ENCODE data around the gene ZNF804B.

The ZNF804B gene

DNA sequence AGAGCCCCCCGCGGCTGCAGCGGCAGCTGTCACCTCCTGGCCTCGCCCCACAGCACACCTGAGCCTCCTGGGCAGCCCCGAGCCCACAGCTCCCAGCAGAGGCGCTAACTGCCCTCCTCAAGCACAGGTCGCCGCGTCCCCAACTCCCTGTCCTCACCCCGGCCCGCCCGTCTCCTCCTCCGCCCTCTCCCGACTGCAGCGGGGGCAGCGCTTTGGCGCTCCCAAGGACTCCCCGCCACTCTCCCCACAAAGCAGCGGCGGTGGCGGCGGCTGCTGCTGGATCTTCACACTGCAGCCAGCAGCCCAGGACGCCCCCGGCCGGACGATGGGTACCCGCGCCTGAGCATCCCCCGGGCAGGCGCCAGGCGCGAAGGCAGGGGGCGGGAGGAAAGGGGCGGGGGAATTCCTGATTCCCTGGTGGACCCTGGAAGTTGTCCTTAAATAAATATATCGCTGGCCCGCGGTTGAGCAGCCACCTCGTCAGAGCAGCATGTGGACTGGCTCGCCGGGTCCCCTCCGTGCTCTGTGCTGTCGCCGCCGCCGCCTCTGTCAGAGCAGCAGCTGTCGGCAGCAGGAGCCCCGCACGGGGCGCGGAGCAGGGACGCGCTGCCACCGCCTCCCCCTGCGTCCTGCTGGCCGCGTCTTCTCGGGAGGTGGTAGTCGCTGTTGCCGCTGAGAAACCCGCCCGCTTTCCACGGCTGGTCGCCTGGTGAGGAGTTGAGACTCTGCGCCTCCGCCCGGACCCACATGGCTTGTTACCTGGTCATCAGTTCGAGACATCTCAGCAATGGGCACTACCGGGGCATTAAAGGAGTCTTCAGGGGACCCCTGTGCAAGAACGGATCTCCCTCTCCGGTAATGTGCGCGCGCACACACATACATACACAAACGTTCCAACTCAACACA, at the start of gene ZNF804B:
TSS of gene ZNF804B (plus strand) at position 471 of the 906 bp plus-strand sequence. CDS start at position 748, 277 bp downstream.
- no peak for DNase-seq (ENCODE audit: low read depth)

DNA sequence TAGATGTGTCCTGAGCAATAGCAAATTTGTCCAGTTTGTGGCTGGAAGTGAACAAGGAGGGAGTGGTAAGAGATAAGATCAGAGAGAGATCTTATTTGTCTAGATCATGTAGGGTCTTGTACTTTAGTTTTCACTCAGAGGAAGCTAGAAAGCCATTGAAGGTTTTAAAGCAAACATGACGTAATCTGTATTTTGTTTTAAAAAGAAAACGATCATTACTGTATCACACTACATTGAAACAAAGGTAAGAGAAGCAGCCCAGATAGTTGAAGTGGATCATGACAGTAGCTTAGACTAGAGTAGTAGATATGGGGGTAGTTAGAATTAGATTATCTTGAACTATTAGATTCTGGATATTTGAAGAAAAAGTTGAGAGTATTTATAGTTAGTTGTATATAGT, 23.6 kb upstream of the ZNF804B start:
- DNase-seq (ENCODE audit: low read depth) = no peak

DNA sequence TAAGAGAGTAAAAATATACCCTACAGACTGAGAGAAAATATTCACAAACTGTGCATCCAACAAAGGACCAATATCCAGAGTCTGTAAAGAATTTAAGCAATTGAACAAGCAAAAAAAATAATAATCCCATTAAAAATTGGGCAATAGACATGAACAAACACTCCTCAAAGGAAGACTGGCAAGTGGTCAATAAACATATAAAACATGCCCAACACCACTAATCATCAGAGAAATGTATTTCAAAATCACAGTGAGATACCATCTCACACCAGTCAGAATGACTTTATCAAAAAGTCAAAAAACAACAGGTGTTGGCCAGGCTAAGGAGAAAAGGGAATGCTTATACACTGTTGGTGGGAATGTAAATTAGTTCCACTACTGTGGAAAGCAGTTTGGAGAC, 21.9 kb upstream of the ZNF804B start:
- DNase-seq (ENCODE audit: low read depth) = no peak

DNA sequence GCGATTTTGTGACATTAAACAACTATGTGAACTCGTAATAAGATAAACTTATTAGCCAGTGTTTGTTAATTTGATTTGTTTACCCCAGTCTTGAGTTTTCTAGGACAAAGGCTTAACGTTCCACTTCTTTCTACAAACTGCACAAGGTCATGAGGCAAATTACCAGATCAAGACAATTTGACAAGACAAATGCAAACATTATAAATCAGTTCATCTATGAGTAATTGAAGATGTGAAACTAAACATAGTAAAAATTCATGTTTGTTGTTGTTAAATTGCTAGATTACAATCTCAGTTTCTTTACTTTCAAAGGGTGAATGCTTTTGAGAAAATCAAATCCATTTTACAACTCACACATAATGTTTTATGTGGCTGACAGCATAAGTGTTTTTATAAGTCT, 13.4 kb upstream of the ZNF804B start:
- DNase-seq (ENCODE audit: low read depth) = no peak

DNA sequence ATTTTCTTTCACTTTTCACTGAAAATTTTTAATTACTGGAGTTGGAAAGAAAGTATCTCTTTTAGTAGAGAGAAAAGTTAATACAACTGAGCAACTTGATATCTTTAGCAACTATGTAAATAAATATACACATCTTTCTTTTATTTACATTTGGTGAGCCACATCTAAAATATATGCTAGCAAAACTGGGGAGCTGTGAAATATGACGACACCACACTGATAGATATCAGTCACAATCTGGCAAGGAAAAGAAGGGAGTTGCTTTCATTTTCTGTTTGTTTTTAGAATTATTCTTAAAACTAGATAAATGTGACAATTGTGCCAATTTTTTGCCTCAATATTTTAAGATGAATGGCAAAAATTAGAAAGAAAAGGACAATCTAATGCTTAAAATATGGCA, 2.7 kb upstream of the ZNF804B start:
- DNase-seq (ENCODE audit: low read depth) = no peak

DNA sequence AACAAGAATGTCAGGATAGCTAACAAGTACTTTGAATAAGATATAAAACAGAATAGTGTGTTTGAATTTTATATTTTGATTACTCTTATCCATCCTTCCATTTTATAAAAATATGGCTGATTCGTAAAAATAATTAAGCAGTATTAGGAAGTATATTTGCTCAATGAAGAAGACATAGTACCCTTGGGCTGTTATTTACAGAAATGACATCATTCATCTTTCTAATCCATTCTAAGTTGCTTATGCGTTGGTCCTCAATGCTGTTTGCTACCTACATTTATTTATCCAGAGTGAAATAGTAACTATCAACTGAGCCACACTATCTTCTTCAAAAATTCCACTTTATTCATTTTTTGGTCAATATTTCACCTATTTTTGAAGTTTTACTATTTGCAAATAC, 2.1 kb upstream of the ZNF804B start:
- DNase-seq (ENCODE audit: low read depth) = no peak

DNA sequence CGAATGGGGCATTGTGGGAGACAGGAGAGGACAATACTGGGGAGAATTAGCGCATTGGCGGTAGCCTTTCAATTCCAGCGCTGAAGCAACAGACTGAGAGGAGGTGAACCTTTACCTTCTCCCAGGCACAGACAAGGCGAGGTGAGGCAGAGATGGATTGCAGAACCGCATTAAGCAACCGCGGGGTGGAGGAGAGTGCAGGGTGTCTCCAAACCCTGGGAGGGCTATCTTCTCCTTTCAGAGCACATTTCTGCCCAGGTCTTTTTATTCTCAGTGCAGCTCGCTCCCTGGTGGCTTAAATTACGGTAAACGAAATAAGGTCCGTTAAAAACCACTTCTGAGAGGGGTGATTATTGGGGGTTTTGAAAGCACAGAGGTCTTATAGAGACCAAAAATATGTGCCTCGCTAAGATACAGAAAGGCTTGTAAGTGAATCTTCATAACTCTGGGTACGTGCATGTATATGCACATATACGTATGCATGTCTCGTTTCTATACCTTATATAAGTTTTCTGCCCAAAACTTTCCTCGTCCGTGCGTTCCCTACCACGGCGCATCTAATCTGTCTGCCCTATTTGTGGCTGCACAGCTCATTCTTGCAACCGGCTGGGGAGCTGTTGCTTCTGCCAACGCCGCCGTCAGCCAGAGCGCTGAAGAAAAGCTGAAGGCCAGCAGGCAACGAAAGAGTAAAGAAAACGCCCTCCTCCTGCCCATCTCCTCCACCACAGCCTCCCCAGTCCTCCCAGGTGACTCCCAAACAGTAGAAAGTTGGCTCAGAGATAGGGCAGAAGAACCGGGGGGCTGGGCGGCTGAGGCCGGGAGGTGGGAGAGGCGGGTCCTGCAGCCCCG, 895 bp upstream of the ZNF804B start:
- DNase-seq (ENCODE audit: low read depth) = no peak

DNA sequence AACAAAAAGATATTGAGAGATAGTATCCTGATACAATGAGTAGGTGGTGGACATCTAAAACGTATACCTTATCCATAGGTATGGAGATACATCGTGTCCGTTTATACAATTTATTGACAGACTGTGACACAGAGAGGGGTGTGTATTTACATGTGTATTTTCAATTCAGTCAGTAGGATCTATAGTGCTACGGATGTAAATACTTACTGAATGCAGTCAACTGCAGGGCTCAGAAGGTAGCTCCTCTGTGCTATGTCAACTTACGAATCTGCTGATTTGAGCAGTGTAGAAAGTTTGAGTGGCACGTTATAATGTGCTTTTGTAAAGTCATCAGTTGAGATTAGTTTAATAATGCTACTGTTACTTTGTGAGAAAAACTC, 626 bp downstream of the ZNF804B start:
- no peak for DNase-seq (ENCODE audit: low read depth)

DNA sequence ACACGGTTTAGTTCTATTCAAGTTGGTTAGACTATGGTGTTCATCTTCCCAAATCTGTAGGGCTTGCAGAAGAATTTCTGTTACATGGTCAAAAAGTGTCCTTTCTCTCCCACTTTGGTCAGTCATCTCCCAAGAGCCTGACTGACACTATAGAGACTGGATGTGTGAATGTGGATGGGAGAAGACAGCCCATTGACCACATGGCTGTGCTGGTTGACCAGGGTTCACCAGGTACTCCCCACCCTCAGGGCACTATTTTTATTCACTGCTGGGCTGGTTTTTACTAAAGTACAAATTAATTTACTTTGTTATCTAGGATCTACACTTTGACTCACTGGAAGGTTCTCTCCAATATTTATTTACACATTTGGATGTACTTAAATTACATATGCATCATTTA, 2.3 kb downstream of the ZNF804B start:
- no peak for DNase-seq (ENCODE audit: low read depth)

DNA sequence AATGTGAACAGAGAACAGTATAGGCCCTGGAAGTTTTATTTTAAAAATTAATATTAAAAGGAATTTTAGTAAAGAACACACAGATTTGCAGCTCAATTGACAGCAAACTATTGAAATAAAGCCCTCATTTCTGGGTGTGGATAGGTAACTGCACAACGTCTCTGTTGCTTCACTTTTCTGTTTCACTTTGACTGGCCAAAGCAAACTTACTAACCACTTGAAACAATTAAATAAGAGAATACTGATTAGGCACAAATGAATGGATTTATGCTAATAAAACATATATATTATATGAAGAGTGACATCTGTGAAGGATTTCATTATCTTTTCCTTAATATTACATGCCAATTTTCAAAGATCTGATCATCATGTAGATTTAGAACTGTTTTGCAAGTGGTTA, 11.9 kb downstream of the ZNF804B start:
- no peak for DNase-seq (ENCODE audit: low read depth)

DNA sequence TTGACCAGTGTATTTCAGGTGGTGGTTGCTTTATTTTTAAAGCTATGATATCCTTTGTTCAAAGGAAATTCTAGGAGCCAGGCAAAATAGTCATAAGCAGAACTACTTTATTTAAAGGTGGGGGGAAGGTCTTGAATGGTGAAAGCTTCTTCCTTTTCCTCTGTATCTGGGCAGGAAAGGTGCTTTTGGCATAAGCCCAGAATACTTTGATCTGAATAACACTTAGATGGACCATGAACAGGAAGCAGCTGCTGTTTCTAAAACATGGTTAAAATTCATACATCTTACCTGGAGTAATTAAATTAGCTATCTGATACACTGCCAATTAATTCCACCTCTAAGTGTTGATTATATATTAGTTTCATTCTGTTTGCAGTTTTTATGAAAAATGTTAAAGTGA, 13.3 kb downstream of the ZNF804B start:
- no peak for DNase-seq (ENCODE audit: low read depth)

DNA sequence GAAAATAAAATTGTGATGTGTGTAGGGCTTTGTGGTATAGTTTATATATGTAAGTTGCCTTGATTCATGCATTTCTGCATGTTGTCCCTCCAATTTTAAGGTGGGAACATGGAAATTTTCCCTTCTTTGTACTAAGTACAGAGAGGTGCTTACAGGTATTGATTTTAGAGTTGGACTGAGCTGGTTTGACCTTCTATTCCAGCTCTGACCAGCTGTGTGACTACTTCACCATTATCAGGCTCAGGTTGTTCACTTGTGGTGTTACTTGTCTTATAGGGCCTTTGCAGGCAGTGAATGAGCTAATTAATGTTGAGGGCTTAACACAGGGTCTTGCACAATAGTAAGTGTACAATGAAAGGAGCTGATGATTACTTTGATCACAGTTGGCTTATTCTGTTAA, 16.3 kb downstream of the ZNF804B start:
- no peak for DNase-seq (ENCODE audit: low read depth)

DNA sequence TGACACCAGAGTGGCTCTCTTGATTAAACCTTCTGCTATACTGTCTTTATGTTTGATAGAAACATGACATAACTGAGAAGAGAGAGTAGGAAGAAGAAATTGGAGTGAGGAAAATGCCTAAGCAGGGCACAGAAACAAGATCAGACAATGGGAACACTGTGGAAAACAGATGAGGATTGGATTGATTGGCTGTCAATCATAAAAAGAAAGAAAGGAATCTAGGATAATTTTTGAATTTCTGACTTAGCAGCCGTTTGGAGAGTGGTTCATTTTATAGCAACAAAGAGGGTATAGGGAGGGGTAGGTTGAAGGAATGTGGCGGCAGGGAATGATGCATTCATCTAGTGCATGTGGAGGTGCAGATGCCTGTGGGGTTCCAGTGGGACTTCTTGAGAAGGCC, 28.3 kb downstream of the ZNF804B start:
- no peak for DNase-seq (ENCODE audit: low read depth)

DNA sequence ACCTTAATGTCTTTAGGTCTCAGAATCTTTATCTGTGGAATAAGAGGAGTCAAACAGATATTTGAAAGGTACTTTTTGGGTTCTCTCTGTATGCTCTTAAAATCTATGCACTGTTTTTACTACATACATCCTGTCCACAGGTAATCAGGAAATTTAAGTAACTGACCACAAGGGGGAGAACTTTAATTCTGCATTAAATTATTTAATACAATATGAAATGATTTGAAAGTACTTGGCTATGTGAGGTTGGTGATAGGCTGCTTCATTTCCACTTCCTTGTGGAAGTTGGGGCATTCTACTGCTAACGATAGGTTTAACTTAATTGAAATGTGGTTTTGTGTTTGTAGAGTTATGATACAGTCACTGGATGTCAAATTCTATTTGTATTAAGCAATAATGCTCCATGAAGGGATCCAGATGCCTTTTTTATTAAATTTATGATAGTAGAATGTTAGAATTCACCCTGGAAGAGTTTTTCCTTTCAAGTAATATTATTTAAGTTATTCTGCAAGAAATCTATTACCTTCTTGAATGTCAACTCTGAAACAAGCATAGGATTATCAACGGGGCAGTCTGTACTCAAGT, 30.1 kb downstream of the ZNF804B start:
- DNase-seq (ENCODE audit: low read depth) = no peak

DNA sequence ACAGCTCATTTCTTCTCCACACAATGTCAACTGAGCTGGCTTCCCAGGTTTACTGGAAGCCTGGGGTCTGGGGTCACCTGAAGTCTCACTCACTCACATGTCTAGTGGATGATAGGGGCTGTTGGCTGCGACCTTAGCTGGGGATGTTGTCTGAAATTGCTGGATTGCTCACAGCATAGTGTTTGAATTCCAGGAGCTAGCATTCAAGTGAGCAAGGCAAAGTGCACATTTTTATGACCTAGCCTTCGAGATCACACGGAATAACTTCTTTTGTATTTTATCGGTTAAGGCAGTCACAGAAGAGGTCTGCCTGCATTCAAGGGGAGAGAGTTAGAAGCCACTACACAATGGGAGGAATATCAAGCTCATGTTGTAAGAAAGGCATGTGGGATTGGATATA, 32.4 kb downstream of the ZNF804B start:
- DNase-seq (ENCODE audit: low read depth) = no peak

DNA sequence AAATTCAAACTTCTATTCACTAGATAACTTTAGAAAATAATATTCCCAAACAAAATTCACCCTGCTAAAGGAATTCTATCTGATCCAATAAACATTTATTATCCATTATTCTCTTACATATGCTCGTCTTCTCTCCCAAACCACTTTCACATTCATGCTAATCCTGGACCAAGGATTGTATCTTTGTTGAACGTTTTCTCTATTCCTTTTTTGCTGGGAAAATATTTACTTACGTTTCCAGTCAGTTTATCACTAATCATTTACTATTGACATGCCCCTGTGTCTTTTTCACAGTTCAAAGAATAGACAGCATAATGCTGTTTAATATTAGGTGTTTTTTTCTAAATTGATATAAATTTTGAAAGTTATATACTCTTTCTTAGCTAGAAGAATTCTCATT, 32.9 kb downstream of the ZNF804B start:
- DNase-seq (ENCODE audit: low read depth) = no peak

DNA sequence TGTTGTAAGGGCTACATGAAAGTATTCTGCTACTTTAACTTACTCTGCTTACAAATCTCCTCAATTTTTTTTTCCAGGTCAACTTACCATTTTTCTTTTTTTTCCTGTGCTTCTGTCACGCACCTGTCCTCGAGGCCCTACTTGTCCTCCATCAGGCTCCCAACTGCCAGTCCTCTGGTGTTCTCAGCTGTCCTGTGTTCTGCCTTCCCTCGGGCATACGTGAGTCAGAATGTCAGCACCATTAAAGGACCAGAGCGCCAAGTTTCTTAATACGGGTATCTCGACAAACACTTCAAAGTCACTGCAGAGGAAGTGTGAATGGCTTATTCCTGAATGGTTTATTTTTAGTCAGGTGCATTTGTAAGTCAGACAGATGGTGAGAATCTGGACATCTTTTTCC, 36.1 kb downstream of the ZNF804B start, which contains the start of gene TEX47:
TSS of gene TEX47 (minus strand) at position 185 of the 400 bp plus-strand sequence. CDS start 795 bp downstream, outside the sequence.
- DNase-seq (ENCODE audit: low read depth) = no peak

DNA sequence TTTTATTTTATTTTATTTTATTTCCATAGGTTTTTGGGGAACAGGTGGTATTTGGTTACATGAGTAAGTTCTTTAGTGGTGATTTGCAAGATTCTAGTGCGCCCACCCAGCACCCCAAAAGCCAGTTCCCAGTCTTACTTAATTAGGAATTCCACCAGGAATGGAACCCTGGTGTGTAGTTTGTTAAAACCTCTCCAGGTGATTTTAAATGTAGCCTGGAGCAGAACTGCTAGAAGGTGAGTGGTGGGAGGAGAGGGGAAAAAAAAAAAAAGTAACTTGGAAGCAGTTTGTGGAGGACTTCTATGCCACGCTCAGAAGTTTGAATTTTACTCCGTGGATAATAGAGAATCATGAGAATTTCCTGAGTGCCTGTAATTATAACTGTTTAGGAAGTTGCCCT, 41.5 kb downstream of the ZNF804B start:
- no peak for DNase-seq (ENCODE audit: low read depth)

DNA sequence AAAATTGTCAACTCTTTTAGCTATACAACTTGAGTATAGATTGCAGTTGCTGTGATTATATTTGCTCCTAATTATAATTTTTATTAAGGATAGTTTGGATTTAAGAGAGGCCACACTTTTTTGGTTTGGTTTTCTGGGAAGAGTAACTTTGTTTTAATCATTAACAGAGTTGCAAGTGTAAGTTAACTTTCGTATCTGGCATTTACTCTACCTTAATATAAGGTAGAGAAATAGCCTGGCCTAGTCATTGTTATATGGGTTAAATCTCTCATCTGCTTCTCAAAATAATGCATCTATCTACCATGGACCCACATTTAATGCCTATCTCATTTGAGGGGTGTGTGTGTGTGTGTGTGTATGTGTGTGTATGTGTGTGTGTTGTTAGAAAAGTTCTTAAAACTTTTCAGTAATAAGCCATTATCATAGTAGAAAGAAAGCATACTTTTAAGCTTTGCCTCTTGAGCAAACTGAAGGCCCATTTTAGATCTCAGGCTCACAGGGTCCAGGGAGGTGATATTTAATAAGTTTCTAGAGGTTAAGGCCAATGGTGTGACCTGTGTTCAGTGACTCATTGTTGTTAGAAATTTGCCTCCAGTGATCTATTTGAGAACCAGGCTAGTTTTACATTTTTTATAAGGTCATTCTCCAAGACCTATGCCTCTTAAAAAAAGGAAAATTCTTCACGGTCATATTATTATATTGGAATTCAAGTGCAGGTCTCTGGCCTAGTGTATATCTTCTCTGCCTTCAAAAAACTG, 47.0 kb downstream of the ZNF804B start:
- no peak for DNase-seq (ENCODE audit: low read depth)

DNA sequence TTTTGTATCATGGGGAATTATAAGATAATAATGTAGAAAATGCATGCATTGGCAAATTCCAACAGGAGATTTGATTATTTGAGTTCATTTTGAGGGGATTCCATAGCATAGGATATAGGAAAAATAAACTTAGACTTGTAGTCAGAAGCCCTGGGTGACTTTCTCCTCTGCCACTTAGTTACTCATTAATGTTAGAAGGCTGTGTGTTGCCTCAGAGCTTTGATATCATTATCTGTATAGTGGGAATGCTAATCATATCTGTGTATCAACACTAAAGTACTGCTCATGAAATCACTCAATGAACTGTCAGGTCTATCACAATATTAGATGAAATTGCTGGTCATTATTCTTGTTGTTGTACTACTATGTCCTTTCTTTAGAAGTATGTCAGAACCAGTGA, 59.1 kb downstream of the ZNF804B start:
- DNase-seq (ENCODE audit: low read depth) = no peak

DNA sequence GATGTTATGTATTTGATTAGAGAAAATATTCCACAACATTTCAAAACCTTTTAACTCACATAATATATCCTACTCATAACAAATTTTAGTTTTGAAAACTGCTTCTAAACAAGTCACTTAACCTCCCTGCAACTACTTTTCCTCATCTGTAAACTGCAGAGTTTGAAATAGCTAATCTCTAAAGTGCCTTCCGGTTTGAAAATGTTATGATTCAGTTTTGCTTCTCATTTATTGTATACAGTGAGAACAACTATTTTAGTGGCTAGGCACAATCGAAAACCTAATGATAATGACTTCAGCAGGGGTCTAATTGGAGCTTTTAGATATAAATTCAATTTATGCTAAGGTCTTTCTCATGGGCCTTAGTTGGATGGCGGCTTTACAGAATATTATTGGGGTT, 66.7 kb downstream of the ZNF804B start:
- no peak for DNase-seq (ENCODE audit: low read depth)

DNA sequence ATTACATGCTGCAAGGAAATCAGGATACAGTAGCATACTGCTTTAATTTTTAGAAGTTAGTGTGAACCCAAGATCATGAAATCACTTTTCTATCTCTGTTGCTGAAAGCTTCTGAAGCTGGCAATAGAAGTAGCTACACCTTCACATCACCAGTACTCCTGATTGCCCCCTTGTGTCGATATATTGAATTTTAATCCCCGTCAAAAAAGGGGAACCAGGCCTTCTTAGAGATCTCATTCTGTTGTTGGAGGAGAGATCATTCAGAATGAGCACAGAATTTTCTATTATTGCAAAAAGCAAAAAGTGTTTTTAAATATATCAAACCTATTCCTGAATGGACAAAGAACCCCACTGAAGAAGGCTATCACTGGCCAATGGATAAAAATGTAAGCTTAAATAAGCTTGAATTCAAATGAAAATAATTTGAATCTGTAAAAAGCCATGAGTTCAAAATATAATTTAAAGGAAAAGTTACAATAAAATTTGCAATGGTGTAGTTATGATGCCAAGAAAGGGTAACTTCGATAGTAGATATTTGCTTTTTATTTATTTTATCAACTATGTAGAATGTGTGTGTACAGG, 75.7 kb downstream of the ZNF804B start:
- DNase-seq (ENCODE audit: low read depth) = no peak

All from activated T-cell treated with anti-CD3 and anti-CD28 coated beads for 48 hours (primary cell).